ENCODE results near the gene AKAP5. TPM values are rescaled to one million over a fixed set of nuclear protein-coding genes. Genes with fewer than 3 reads are reported as not detected.
A peak's percentile ranks its signal among the peaks of the same experiment; 100 is the strongest.

Gene AKAP5
- total and polyA plus RNA-seq, 2 of the 8 experiments (the other 6 are each of a cell fraction or from before 2014, with no cell fraction given): 0.50 to 3.8 TPM

GRCh38 chr14:64440494-64440893 lies 24.8 kb upstream of the AKAP5 start:
- no peaks in the 10 kb centered on the region for H3K79me1 ChIP-seq (ENCODE audit: low read depth, low read length)
- no peak overlapping the region for H2BK20ac ChIP-seq (ENCODE audit: low read length)
- H2BK120ac ChIP-seq (replicated peaks; ENCODE audit: low read depth, low read length): no peak overlapping the region
- no peak overlapping the region for H3K4me3 ChIP-seq (ENCODE audit: extremely low read depth in 1 of 4, insufficient read depth in 2 of 4, low read depth in 3 of 4, low read length in 4 of 4)
- no peak overlapping the region for H2BK5ac ChIP-seq (ENCODE audit: low read depth, low read length)
- 97% methylated on average over 3 of the region's 3 CpGs; no CpG with 5 or more reads in 1 of the 2 experiments for WGBS, 2 experiments (ENCODE audit: extremely low coverage in 1 of 2, insufficient coverage in 1 of 2, insufficient read length in 1 of 2, insufficient replicate concordance in 2 of 2, low coverage in 1 of 2, low lambda C conversion rate in 2 of 2, missing lambda C conversion rate in 1 of 2)
- H3K23me2 ChIP-seq (ENCODE audit: low read depth, low read length): no peaks in the 10 kb centered on the region; the same call in 1 of the 2 replicates
- ChIA-PET CTCF (ENCODE audit: partially characterized antibody) (interaction anchor here (0.6 to 3.9 kb wide), 4 partner anchors 8 to 57 kb away, joined by 3 to 25 read pairs (median 3); no protein-coding TSS in a partner anchor), POLR2A (ENCODE audit: partially characterized antibody) (interaction anchor here (1.0 to 2.0 kb wide), 3 partner anchors 12 to 17 kb away, joined by 3 to 7 read pairs (median 3); no protein-coding TSS in a partner anchor)
- H3K56ac ChIP-seq (replicated peaks; ENCODE audit: insufficient read length, low read depth, low read length): no peak overlapping the region
- H3K9ac ChIP-seq (replicated peaks in 1 of 4; ENCODE audit: extremely low read depth in 1 of 4, low read depth in 3 of 4, low read length in 3 of 4): no peak overlapping the region
- H3K14ac ChIP-seq (ENCODE audit: insufficient read length): no peak overlapping the region
- H3K79me2 ChIP-seq (ENCODE audit: control insufficient read depth in 1 of 2, insufficient read depth in 2 of 2, low read length in 2 of 2): no peaks in the 10 kb centered on the region
- no peak overlapping the region for H3K23ac ChIP-seq (ENCODE audit: insufficient read length)
- peaks cover 37 to 96% (median 87%) of the 10 kb centered on the region in 4 experiments for H3K36me3 ChIP-seq (ENCODE audit: control insufficient read depth in 2 of 4, insufficient read depth in 4 of 4, low read length in 3 of 4)
- FAIRE-seq (no peak), DNase-seq (ENCODE audit: low read depth in 1 of 2, low spot score in 2 of 2) (no peak)
- no peak overlapping the region for H2AFZ ChIP-seq (ENCODE audit: low read length)
- H3K27me3 ChIP-seq (replicated peaks in 1 of 4; ENCODE audit: control insufficient read depth in 3 of 4, extremely low read depth in 1 of 4, insufficient read depth in 3 of 4, low read length in 3 of 4): no peaks in the 10 kb centered on the region
- H4K91ac ChIP-seq (replicated peaks; ENCODE audit: insufficient read length, low read length): no peak overlapping the region
- no peak overlapping the region for H2BK15ac ChIP-seq (ENCODE audit: low read length)
- H4K20me1 ChIP-seq (replicated peaks in 1 of 2; ENCODE audit: control insufficient read depth in 1 of 2, insufficient read depth in 2 of 2, low read length in 2 of 2): no peaks in the 10 kb centered on the region
- H3K4me2 ChIP-seq (ENCODE audit: insufficient read depth in 1 of 2, low read depth in 2 of 2, low read length in 2 of 2): no peak overlapping the region
- H4K8ac ChIP-seq (ENCODE audit: extremely low read depth, insufficient read depth, low read length): no peak overlapping the region
- no peak overlapping the region for H3K4ac ChIP-seq (replicated peaks; ENCODE audit: insufficient read length, low read depth, low read length)
- no peaks in the 10 kb centered on the region for H3K9me3 ChIP-seq (ENCODE audit: insufficient read depth in 2 of 2, low read depth in 1 of 2, low read length in 1 of 2)
- no peak for TF ChIP-seq SUZ12 (IDR thresholded peaks at IDR 0.05; ENCODE audit: low read length)
- TF ChIP-seq CEBPB (IDR thresholded peaks at IDR 0.05; ENCODE audit: low read depth, low read length): peak; percentile 73; the same call in 1 of the 2 replicates
- H3K4me1 ChIP-seq (replicated peaks in 1 of 4; ENCODE audit: control insufficient read depth in 3 of 4, insufficient read depth in 4 of 4, low read length in 3 of 4): no peaks in the 10 kb centered on the region
- no peak overlapping the region for H4K5ac ChIP-seq (ENCODE audit: insufficient read length, low read depth, low read length)
- no peak overlapping the region for H3K27ac ChIP-seq (ENCODE audit: low read depth, low read length)
- H3K18ac ChIP-seq (ENCODE audit: extremely low read depth, low read length): no peak overlapping the region
- no peak overlapping the region for H2BK12ac ChIP-seq (ENCODE audit: low read depth, low read length)
- H2AK5ac ChIP-seq (ENCODE audit: low read depth, low read length): no peak overlapping the region
